HG02763 (cell line): ENCODE results near the gene PPP5C.
"Not testable (repeated sequence)": the region's sequence is repeated elsewhere in the genome, so short reads cannot be mapped to it uniquely, and the experiment has no call there.

Experiments
- ATAC-seq: cut with Tn5 transposase; IDR thresholded peaks from one replicate; pipeline ENCODE4 v1.9.1; 2021; ENCODE audit warnings: mild to moderate bottlenecking, moderate library complexity; ENCODE audit not compliant: unreplicated experiment

Gene PPP5C

GRCh38 chr19:46428239-46429135, 81.6 kb downstream of the PPP5C start, which contains the start of gene PNMA8C:
Gene PNMA8C (minus strand): TSS chr19:46428936. CDS start chr19:46428359, 577 bp downstream.
- no peak for ATAC-seq

GRCh38 chr19:46429999-46430398, 83.1 kb downstream of the PPP5C start:
- no peak for ATAC-seq

- no peak for ATAC-seq
Observed at GRCh38 chr19:46431824-46432223, 84.9 kb downstream of the PPP5C start.

GRCh38 chr19:46433470-46433869, 86.6 kb downstream of the PPP5C start:
- ATAC-seq, result not testable (repeated sequence)

GRCh38 chr19:46435009-46435408, 88.1 kb downstream of the PPP5C start:
- no peak for ATAC-seq

- not testable (repeated sequence) for ATAC-seq
Observed at GRCh38 chr19:46435689-46436088, 88.8 kb downstream of the PPP5C start.
